ENCODE measurements around the gene WBP1. TPM values are rescaled to one million over a fixed set of nuclear protein-coding genes. Genes with fewer than 3 reads are reported as not detected.

Gene WBP1
- total RNA-seq, 1 donor from 2014 or later = 38.2 TPM

DNA sequence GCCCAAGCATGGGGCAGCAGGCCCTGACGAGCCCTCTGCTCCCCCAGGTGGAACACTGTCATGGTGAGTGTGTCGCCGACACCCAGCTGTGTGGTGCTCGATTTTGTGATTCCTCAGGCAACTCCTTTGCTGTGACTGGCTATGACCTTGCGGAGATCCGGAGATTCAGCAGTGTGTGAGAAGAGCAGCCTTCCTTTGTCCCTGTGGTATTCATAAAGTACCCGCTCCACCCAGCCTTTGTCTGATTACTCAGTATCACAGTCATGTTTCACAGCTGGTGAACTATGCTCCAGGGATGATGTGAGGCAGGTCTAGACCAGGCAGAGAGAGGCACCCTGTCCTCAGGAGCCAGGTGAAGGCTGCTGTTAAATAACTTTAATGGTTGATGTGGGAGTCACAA lies 32.7 kb upstream of the WBP1 start:
- no peaks in the 10 kb centered on the region for H3K36me3 ChIP-seq
- DNase-seq (ENCODE audit: low spot score) = no peak
- Mint-ChIP-seq H3K27me3 (ENCODE audit: insufficient read depth, low read depth) (peaks cover 12% of the 10 kb centered on the region), H3K9me3 (no peaks in the 10 kb centered on the region), H3K27ac (peak overlapping the region; percentile 60), H3K36me3 (peaks cover 39% of the 10 kb centered on the region), H3K4me1 (peaks cover 27% of the 10 kb centered on the region), H3K4me3 (peak overlapping the region; percentile 53)
- H3K79me2 ChIP-seq (ENCODE audit: low read depth) = peaks cover 16% of the 10 kb centered on the region
- H3K4me3 ChIP-seq = no peak overlapping the region
- peaks cover 24% of the 10 kb centered on the region for H4K20me1 ChIP-seq (ENCODE audit: low read depth)
- TF ChIP-seq, protein P1, sequence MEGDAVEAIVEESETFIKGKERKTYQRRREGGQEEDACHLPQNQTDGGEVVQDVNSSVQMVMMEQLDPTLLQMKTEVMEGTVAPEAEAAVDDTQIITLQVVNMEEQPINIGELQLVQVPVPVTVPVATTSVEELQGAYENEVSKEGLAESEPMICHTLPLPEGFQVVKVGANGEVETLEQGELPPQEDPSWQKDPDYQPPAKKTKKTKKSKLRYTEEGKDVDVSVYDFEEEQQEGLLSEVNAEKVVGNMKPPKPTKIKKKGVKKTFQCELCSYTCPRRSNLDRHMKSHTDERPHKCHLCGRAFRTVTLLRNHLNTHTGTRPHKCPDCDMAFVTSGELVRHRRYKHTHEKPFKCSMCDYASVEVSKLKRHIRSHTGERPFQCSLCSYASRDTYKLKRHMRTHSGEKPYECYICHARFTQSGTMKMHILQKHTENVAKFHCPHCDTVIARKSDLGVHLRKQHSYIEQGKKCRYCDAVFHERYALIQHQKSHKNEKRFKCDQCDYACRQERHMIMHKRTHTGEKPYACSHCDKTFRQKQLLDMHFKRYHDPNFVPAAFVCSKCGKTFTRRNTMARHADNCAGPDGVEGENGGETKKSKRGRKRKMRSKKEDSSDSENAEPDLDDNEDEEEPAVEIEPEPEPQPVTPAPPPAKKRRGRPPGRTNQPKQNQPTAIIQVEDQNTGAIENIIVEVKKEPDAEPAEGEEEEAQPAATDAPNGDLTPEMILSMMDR (IDR thresholded peaks at IDR 0.05) = no peak
- no peak for TF ChIP-seq EZH2 (IDR thresholded peaks at IDR 0.05)
- no peak for TF ChIP-seq EZH2phosphoT487 (IDR thresholded peaks at IDR 0.05)
- H2AFZ ChIP-seq (replicated peaks) = no peak overlapping the region
- peaks cover 33% of the 10 kb centered on the region for H3F3A ChIP-seq (ENCODE audit: low read depth)
- no peak overlapping the region for H3K27ac ChIP-seq
- H3K9me3 ChIP-seq (ENCODE audit: low read depth) = no peaks in the 10 kb centered on the region
- H3K4me2 ChIP-seq = no peak overlapping the region
- no peaks in the 10 kb centered on the region for H3K4me1 ChIP-seq
- H3K27me3 ChIP-seq = peaks cover under 1% of the 10 kb centered on the region
- H3K9ac ChIP-seq = no peak overlapping the region

GRCh38 chr2:74426181-74426758 lies 32.0 kb upstream of the WBP1 start:
- TF ChIP-seq EZH2phosphoT487 (IDR thresholded peaks at IDR 0.05) (no peak), EZH2 (IDR thresholded peaks at IDR 0.05) (no peak)
- TF ChIP-seq, protein P1 (IDR thresholded peaks at IDR 0.05) = no peak
- H3K27ac Mint-ChIP-seq = peak overlapping the region; percentile 60
- H3K4me2 ChIP-seq = no peak overlapping the region
- peaks cover 16% of the 10 kb centered on the region for H3K79me2 ChIP-seq (ENCODE audit: low read depth)
- H3K4me3 Mint-ChIP-seq = no peak overlapping the region
- H3K27ac ChIP-seq = no peak overlapping the region
- no peaks in the 10 kb centered on the region for H3K4me1 ChIP-seq
- H2AFZ ChIP-seq (replicated peaks) = no peak overlapping the region
- no peak overlapping the region for H3K9ac ChIP-seq
- no peak overlapping the region for H3K4me3 ChIP-seq
- peaks cover 27% of the 10 kb centered on the region for H3F3A ChIP-seq (ENCODE audit: low read depth)
- peaks cover 24% of the 10 kb centered on the region for H3K4me1 Mint-ChIP-seq
- H3K9me3 ChIP-seq (ENCODE audit: low read depth) = no peaks in the 10 kb centered on the region
- peaks cover 12% of the 10 kb centered on the region for H3K27me3 Mint-ChIP-seq (ENCODE audit: insufficient read depth, low read depth)
- DNase-seq (ENCODE audit: low spot score) = no peak
- H3K36me3 Mint-ChIP-seq = peaks cover 39% of the 10 kb centered on the region
- no peaks in the 10 kb centered on the region for H3K9me3 Mint-ChIP-seq
- H3K27me3 ChIP-seq = no peaks in the 10 kb centered on the region
- peaks cover 24% of the 10 kb centered on the region for H4K20me1 ChIP-seq (ENCODE audit: low read depth)
- no peaks in the 10 kb centered on the region for H3K36me3 ChIP-seq

GRCh38 chr2:74427551-74427950 lies 30.7 kb upstream of the WBP1 start:
- DNase-seq (ENCODE audit: low spot score) = no peak

More at GRCh38 chr2:74427551-74427950, 30.7 kb upstream of the WBP1 start:
- Histone ChIP-seq H3K4me3 (no peak overlapping the region), H3F3A (ENCODE audit: low read depth) (peaks cover 21% of the 10 kb centered on the region), H3K4me1 (no peaks in the 10 kb centered on the region), H3K4me2 (no peak overlapping the region), H3K27ac (no peak overlapping the region), H3K36me3 (no peaks in the 10 kb centered on the region), H3K9ac (no peak overlapping the region), H4K20me1 (ENCODE audit: low read depth) (peaks cover 30% of the 10 kb centered on the region), H2AFZ (replicated peaks) (no peak overlapping the region), H3K9me3 (ENCODE audit: low read depth) (no peaks in the 10 kb centered on the region), H3K79me2 (ENCODE audit: low read depth) (peaks cover 9% of the 10 kb centered on the region), H3K27me3 (no peaks in the 10 kb centered on the region)
- Mint-ChIP-seq H3K4me1 (peaks cover 21% of the 10 kb centered on the region), H3K36me3 (peaks cover 40% of the 10 kb centered on the region), H3K4me3 (no peak overlapping the region), H3K27ac (no peak overlapping the region), H3K9me3 (no peaks in the 10 kb centered on the region), H3K27me3 (ENCODE audit: insufficient read depth, low read depth) (peaks cover 6% of the 10 kb centered on the region)
- TF ChIP-seq EZH2phosphoT487 (IDR thresholded peaks at IDR 0.05) = no peak
- TF ChIP-seq, protein P1 (IDR thresholded peaks at IDR 0.05) = no peak
- TF ChIP-seq EZH2 (IDR thresholded peaks at IDR 0.05) = no peak
